Glutamatergic neuron (in vitro differentiated cells): Measurements from ENCODE around the gene AKR7A3. TPM values are rescaled to one million over a fixed set of nuclear protein-coding genes. Genes with fewer than 3 reads are reported as not detected.
A peak's percentile ranks its signal among the peaks of the same experiment; 100 is the strongest.

Experiments used
- DNase-seq: peaks from one replicate; pipeline ENCODE4 v3.0.0; 2022
- H3K27ac Mint-ChIP-seq: one replicate; pipeline ENCODE4 v1.8.0; 2020; ENCODE audit warnings: mild to moderate bottlenecking, mixed read lengths, inconsistent platforms; ENCODE audit not compliant: unreplicated experiment
- H3K27me3 Mint-ChIP-seq: one replicate; pipeline ENCODE4 v1.8.0; 2020; ENCODE audit warnings: mild to moderate bottlenecking, moderate library complexity, mixed read lengths, inconsistent platforms; ENCODE audit not compliant: unreplicated experiment
- H3K36me3 Mint-ChIP-seq: one replicate; pipeline ENCODE4 v1.8.0; 2020; ENCODE audit warnings: mild to moderate bottlenecking, mixed read lengths, inconsistent platforms; ENCODE audit not compliant: unreplicated experiment
- H3K4me1 Mint-ChIP-seq: one replicate; pipeline ENCODE4 v1.8.0; 2020; ENCODE audit warnings: mild to moderate bottlenecking, low read depth, mixed read lengths, inconsistent platforms; ENCODE audit not compliant: unreplicated experiment
- H3K4me3 Mint-ChIP-seq: one replicate; pipeline ENCODE4 v1.8.0; 2020; ENCODE audit warnings: mild to moderate bottlenecking, mixed read lengths, inconsistent platforms; ENCODE audit not compliant: unreplicated experiment
- H3K9me3 Mint-ChIP-seq: one replicate; pipeline ENCODE4 v1.8.0; 2020; ENCODE audit warnings: mild to moderate bottlenecking, moderate library complexity, mixed read lengths, inconsistent platforms; ENCODE audit not compliant: unreplicated experiment
- total RNA-seq: library from RNA; stranded (reverse); fragmentation: NEBNext Ultra II Directional; extraction: Animal tissue kit (Norgen Biotek cat#: 25700); gene quantifications from one replicate; pipeline ENCODE4 v1.2.1, GENCODE V29; 2021; ENCODE audit not compliant: unreplicated experiment
- TF ChIP-seq, protein P1 (sequence below): fragments of 200-600 bp; sonication (generic); IDR thresholded peaks from one replicate; pipeline ENCODE4 v1.5.0; 2021; ENCODE audit not compliant: partially characterized antibody, unreplicated experiment

The AKR7A3 gene
- total RNA-seq, 1 donor from 2014 or later: 1.9 TPM

DNA sequence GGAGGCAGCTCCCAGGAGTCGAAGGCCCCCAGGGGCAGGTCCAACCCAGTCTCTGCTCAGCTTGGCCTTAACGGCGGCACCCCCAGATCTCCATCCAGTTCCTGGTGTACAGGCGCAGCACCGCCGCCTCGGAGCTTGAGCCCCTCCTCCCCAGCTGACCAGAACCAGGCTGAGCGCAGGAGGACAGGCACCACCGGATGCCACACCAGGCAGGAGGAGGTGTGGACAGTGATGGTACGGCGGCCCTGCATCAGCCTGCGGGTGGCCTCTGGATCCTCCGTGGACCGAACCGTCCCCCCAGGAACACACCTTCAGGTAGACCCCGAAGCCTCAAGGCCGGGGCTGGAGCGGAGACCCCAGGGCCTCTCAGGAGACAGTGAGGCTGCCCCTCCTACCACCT lies 39.9 kb upstream of the AKR7A3 start:
- H3K4me3 Mint-ChIP-seq: no peak overlapping the region
- H3K27ac Mint-ChIP-seq: no peak overlapping the region
- DNase-seq: no peak
- H3K4me1 Mint-ChIP-seq: peaks cover 12% of the 10 kb centered on the region
- H3K9me3 Mint-ChIP-seq: peaks cover 9% of the 10 kb centered on the region
- H3K36me3 Mint-ChIP-seq: peaks cover 4% of the 10 kb centered on the region
- TF ChIP-seq, protein P1, sequence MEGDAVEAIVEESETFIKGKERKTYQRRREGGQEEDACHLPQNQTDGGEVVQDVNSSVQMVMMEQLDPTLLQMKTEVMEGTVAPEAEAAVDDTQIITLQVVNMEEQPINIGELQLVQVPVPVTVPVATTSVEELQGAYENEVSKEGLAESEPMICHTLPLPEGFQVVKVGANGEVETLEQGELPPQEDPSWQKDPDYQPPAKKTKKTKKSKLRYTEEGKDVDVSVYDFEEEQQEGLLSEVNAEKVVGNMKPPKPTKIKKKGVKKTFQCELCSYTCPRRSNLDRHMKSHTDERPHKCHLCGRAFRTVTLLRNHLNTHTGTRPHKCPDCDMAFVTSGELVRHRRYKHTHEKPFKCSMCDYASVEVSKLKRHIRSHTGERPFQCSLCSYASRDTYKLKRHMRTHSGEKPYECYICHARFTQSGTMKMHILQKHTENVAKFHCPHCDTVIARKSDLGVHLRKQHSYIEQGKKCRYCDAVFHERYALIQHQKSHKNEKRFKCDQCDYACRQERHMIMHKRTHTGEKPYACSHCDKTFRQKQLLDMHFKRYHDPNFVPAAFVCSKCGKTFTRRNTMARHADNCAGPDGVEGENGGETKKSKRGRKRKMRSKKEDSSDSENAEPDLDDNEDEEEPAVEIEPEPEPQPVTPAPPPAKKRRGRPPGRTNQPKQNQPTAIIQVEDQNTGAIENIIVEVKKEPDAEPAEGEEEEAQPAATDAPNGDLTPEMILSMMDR: no peak
- H3K27me3 Mint-ChIP-seq: peaks cover 5% of the 10 kb centered on the region

DNA sequence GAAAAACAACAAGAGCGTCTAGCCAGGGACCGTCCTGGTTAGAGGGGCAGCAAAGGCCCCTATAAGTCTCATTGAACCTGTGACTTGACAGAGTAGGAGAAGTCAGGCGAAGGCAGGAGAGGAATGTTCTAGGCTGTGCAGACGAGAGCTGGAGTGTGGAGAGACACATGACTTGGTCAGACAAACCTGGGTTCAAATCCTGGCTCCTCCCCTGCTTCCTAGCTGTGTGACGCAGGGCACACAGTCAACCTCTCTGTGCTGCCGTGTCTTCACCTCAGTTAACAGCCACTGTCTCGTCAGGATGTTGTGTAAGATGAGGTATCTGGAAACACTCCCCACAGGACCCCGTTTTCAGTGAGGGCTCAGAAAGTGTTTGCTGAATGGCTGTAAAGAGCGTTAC lies 39.2 kb upstream of the AKR7A3 start:
- TF ChIP-seq, protein P1: no peak
- H3K36me3 Mint-ChIP-seq: peaks cover 4% of the 10 kb centered on the region
- DNase-seq: no peak
- H3K27me3 Mint-ChIP-seq: peaks cover 5% of the 10 kb centered on the region
- H3K4me1 Mint-ChIP-seq: peaks cover 12% of the 10 kb centered on the region
- H3K9me3 Mint-ChIP-seq: peaks cover 6% of the 10 kb centered on the region
- no peak overlapping the region for H3K4me3 Mint-ChIP-seq
- H3K27ac Mint-ChIP-seq: peak overlapping the region; percentile 48

DNA sequence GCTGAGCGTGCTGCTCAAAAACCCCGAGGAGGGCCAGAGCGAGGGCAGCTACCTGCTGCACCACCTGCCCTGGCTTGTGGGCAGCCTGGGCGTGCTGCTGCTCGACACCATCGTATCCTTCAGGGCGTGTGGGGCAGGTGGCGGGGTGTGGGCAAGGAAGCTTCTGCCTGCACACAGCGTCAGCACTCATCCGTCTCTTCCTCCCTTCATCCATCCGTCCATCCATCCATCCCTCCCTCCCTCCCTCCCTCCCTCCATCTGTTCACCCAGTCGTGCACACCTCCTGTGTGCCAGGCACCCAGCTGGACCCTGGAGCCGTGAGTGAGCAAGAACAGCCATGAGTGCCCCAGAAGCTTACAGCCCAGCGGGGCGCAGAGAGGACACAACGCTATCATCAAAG lies 38.7 kb upstream of the AKR7A3 start:
- TF ChIP-seq, protein P1: no peak
- Mint-ChIP-seq H3K27ac (peak overlapping the region; percentile 48), H3K9me3 (peaks cover 8% of the 10 kb centered on the region), H3K36me3 (peaks cover 4% of the 10 kb centered on the region), H3K4me1 (peaks cover 12% of the 10 kb centered on the region), H3K4me3 (no peak overlapping the region), H3K27me3 (peaks cover 7% of the 10 kb centered on the region)
- DNase-seq: no peak

DNA sequence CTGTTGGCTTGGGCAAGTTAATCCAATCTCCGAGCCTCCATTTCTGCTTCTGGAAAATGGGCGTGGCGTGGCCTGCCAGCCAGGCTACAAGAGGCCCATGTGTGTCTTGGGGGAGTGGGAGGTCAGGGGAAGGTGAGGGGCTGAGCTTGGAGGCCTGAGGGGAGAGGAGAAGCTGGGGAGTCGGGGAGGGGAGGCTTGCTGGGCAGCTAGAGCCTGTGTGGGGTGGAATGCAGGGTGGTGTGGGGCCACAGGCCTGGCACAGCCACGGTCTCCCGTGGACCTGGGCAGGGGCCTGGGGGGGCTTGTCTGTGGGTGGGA lies 38.1 kb upstream of the AKR7A3 start:
- DNase-seq: no peak
- Mint-ChIP-seq H3K27ac (no peak overlapping the region), H3K36me3 (peaks cover 4% of the 10 kb centered on the region), H3K9me3 (peaks cover 8% of the 10 kb centered on the region), H3K27me3 (peaks cover 7% of the 10 kb centered on the region), H3K4me1 (peaks cover 7% of the 10 kb centered on the region), H3K4me3 (no peak overlapping the region)
- TF ChIP-seq, protein P1: no peak

DNA sequence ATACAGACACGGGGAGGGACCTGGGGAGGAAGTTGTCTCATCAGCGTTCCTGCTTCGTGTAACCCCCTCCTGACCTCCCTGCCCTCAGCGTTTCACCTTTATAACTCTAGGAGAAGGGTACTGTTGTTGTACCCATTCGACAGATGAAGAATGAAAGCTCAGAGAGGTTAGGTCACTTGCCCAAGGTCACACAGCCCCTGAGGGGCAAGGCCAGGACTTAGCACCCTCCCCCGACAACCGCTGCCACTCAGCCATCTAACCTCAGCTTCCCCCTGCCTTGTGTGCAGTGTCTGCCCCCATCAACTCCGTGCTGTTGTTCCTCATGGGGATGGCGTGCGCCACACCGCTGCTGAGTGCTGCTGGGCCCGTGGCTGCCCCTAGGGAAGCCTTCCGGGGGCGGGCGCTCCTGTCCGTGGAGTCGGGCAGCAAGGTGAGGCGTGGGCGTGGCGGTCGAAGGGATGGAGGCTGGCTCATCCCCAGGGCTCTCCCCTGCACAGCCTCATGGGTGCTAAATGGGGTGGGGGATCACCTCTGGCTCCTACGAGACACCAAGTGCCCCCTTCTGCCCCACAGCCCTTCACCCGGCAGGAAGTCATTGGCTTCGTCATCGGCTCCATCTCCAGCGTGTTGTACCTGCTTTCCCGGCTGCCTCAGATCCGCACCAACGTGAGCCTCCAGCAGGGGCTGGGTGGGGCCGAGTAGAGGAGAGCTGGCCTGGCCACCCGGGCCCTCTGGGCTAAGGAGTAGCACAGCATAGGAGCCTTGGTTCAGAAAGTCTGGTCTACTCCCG lies 37.6 kb upstream of the AKR7A3 start:
- Mint-ChIP-seq H3K4me1 (peaks cover 7% of the 10 kb centered on the region), H3K9me3 (peaks cover 8% of the 10 kb centered on the region), H3K4me3 (no peak overlapping the region), H3K27me3 (peaks cover 9% of the 10 kb centered on the region), H3K36me3 (peaks cover 4% of the 10 kb centered on the region), H3K27ac (no peak overlapping the region)
- no peak for DNase-seq
- TF ChIP-seq, protein P1: no peak
